ENCODE data around the gene ATP9B.

The ATP9B gene

GRCh38 chr18:79210002-79210910 is 141.1 kb downstream of the ATP9B start:
- no peak for DNase-seq
- no peak for TF ChIP-seq GATA1 (IDR thresholded peaks at IDR 0.05; ENCODE audit: low read depth, low read length)
- TF ChIP-seq POLR2A (IDR thresholded peaks at IDR 0.05; ENCODE audit: low read length): no peak

- no peak for TF ChIP-seq POLR2A (IDR thresholded peaks at IDR 0.05; ENCODE audit: low read length)
- no peak for TF ChIP-seq GATA1 (IDR thresholded peaks at IDR 0.05; ENCODE audit: low read depth, low read length)
- DNase-seq: peak; percentile 38 to 53
These were observed 142.7 kb downstream of the ATP9B start for GRCh38 chr18:79211844-79212243.

- DNase-seq: no peak
- TF ChIP-seq GATA1 (IDR thresholded peaks at IDR 0.05; ENCODE audit: low read depth, low read length) (no peak), POLR2A (IDR thresholded peaks at IDR 0.05; ENCODE audit: low read length) (no peak)
These were observed 144.9 kb downstream of the ATP9B start for GRCh38 chr18:79214056-79214455.

GRCh38 chr18:79216176-79216575 is 147.0 kb downstream of the ATP9B start:
- no peak for DNase-seq

GRCh38 chr18:79217979-79218604 is 148.9 kb downstream of the ATP9B start:
- TF ChIP-seq POLR2A (IDR thresholded peaks at IDR 0.05; ENCODE audit: low read length) (no peak), GATA1 (IDR thresholded peaks at IDR 0.05; ENCODE audit: low read depth, low read length) (no peak)
- peak; percentile 53 to 62 for DNase-seq

More at GRCh38 chr18:79216176-79216575, 147.0 kb downstream of the ATP9B start:
- TF ChIP-seq POLR2A (IDR thresholded peaks at IDR 0.05; ENCODE audit: low read length) (no peak), GATA1 (IDR thresholded peaks at IDR 0.05; ENCODE audit: low read depth, low read length) (no peak)

- DNase-seq: no peak
- TF ChIP-seq GATA1 (IDR thresholded peaks at IDR 0.05; ENCODE audit: low read depth, low read length) (no peak), POLR2A (IDR thresholded peaks at IDR 0.05; ENCODE audit: low read length) (no peak)
These were observed 149.5 kb downstream of the ATP9B start for GRCh38 chr18:79218605-79219190.

GRCh38 chr18:79221136-79221535 is 151.9 kb downstream of the ATP9B start:
- no peak for TF ChIP-seq GATA1 (IDR thresholded peaks at IDR 0.05; ENCODE audit: low read depth, low read length)
- no peak for TF ChIP-seq POLR2A (IDR thresholded peaks at IDR 0.05; ENCODE audit: low read length)
- peak; percentile 31 to 56 for DNase-seq

GRCh38 chr18:79222790-79223189 is 153.6 kb downstream of the ATP9B start:
- TF ChIP-seq GATA1 (IDR thresholded peaks at IDR 0.05; ENCODE audit: low read depth, low read length): no peak
- TF ChIP-seq POLR2A (IDR thresholded peaks at IDR 0.05; ENCODE audit: low read length): no peak
- no peak for DNase-seq

- no peak for DNase-seq
- no peak for TF ChIP-seq GATA1 (IDR thresholded peaks at IDR 0.05; ENCODE audit: low read depth, low read length)
- no peak for TF ChIP-seq POLR2A (IDR thresholded peaks at IDR 0.05; ENCODE audit: low read length)
These were observed 154.2 kb downstream of the ATP9B start for GRCh38 chr18:79223431-79223830.

- DNase-seq: no peak
- no peak for TF ChIP-seq POLR2A (IDR thresholded peaks at IDR 0.05; ENCODE audit: low read length)
- TF ChIP-seq GATA1 (IDR thresholded peaks at IDR 0.05; ENCODE audit: low read depth, low read length): no peak
These were observed 155.2 kb downstream of the ATP9B start for GRCh38 chr18:79224381-79224780.

GRCh38 chr18:79227621-79228020 is 158.4 kb downstream of the ATP9B start:
- peak; percentile 39 to 60 for DNase-seq

GRCh38 chr18:79229431-79229830 is 160.2 kb downstream of the ATP9B start:
- TF ChIP-seq GATA1 (IDR thresholded peaks at IDR 0.05; ENCODE audit: low read depth, low read length): no peak
- no peak for TF ChIP-seq POLR2A (IDR thresholded peaks at IDR 0.05; ENCODE audit: low read length)

More at GRCh38 chr18:79227621-79228020, 158.4 kb downstream of the ATP9B start:
- no peak for TF ChIP-seq GATA1 (IDR thresholded peaks at IDR 0.05; ENCODE audit: low read depth, low read length)
- no peak for TF ChIP-seq POLR2A (IDR thresholded peaks at IDR 0.05; ENCODE audit: low read length)

GRCh38 chr18:79234438-79234837 is 165.2 kb downstream of the ATP9B start:
- TF ChIP-seq POLR2A (IDR thresholded peaks at IDR 0.05; ENCODE audit: low read length): no peak
- TF ChIP-seq GATA1 (IDR thresholded peaks at IDR 0.05; ENCODE audit: low read depth, low read length): no peak
- no peak for DNase-seq

More at GRCh38 chr18:79229431-79229830, 160.2 kb downstream of the ATP9B start:
- DNase-seq: no peak

GRCh38 chr18:79239631-79240030 is 170.4 kb downstream of the ATP9B start:
- no peak for DNase-seq
- TF ChIP-seq GATA1 (IDR thresholded peaks at IDR 0.05; ENCODE audit: low read depth, low read length): no peak
- no peak for TF ChIP-seq POLR2A (IDR thresholded peaks at IDR 0.05; ENCODE audit: low read length)
